OCI-LY7 (cell line): Measurements from ENCODE around the gene TGFBR1. TPM values are rescaled to one million over a fixed set of nuclear protein-coding genes. Genes with fewer than 3 reads are reported as not detected.
"Not testable (repeated sequence)": the region's sequence is repeated elsewhere in the genome, so short reads cannot be mapped to it uniquely, and the experiment has no call there.

Experiments
- BruUV-seq: library from RNA; stranded (reverse); fragments of 400-500 nt; replicated peaks from 2 replicates; lab custom pipeline; 2021; lab: Mats Ljungman, UMichigan
- CTCF ChIA-PET: fragments of 300-600 bp; sonication (Branson Sonifier 250); formaldehyde crosslinking; loops from one replicate; lab custom pipeline; 2022; ENCODE audit warnings: antibody characterized with exemption; ENCODE audit not compliant: unreplicated experiment; lab: Charles Lee
- POLR2A ChIA-PET: fragments of 300-600 bp; sonication (Branson Sonifier 250); formaldehyde crosslinking; loops from one replicate; lab custom pipeline; 2022; ENCODE audit warnings: antibody characterized with exemption; lab: Charles Lee
- DNase-seq: peaks from one replicate; pipeline ENCODE4 v3.0.0-alpha.2; 2015; ENCODE audit warnings: low spot score
- H2AFZ ChIP-seq: fragments of 200-600 bp; sonication (generic), shearing (Covaris generic); 2 replicates; pipeline ENCODE4 v1.6.1; 2014; ENCODE audit warnings: mild to moderate bottlenecking, antibody characterized with exemption, low read length, moderate library complexity
- H3K27ac ChIP-seq: fragments of 200-600 bp; sonication (generic); 2 replicates; pipeline ENCODE4 v1.5.1; 2014; ENCODE audit warnings: mixed run types, low read depth, mild to moderate bottlenecking, moderate library complexity, low read length, inconsistent platforms; ENCODE audit not compliant: poor library complexity, severe bottlenecking
- H3K36me3 ChIP-seq: fragments of 200-600 bp; sonication (generic); 2 replicates; pipeline ENCODE4 v1.6.1; 2014; ENCODE audit warnings: mild to moderate bottlenecking, antibody characterized with exemption, low read length, moderate library complexity, mixed read lengths; ENCODE audit not compliant: insufficient read depth
- H3K4me1 ChIP-seq: fragments of 200-600 bp; sonication (generic); 2 replicates; pipeline ENCODE4 v1.5.1; 2014; ENCODE audit warnings: mild to moderate bottlenecking, low read length; ENCODE audit not compliant: insufficient read depth, poor library complexity, severe bottlenecking
- H3K4me2 ChIP-seq: fragments of 200-600 bp; sonication (generic); 2 replicates; pipeline ENCODE4 v1.6.1; 2014; ENCODE audit warnings: mild to moderate bottlenecking, low read length
- H3K4me3 ChIP-seq: fragments of 200-600 bp; sonication (generic); 2 replicates; pipeline ENCODE4 v1.5.1; 2014; ENCODE audit warnings: mild to moderate bottlenecking, low read depth, low read length; ENCODE audit not compliant: poor library complexity, severe bottlenecking
- H3K79me2 ChIP-seq: fragments of 200-600 bp; sonication (generic); 2 replicates; pipeline ENCODE4 v1.6.1; 2016; ENCODE audit warnings: low read depth, mild to moderate bottlenecking, low read length, moderate library complexity, mixed read lengths; ENCODE audit not compliant: insufficient read depth
- H3K9me2 ChIP-seq: fragments of 200-600 bp; sonication (generic); 2 replicates; pipeline ENCODE4 v1.6.1; 2016; ENCODE audit warnings: mild to moderate bottlenecking, low read length, mixed read lengths; ENCODE audit not compliant: insufficient read depth
- H3K9me3 ChIP-seq: fragments of 200-600 bp; sonication (generic); 2 replicates; pipeline ENCODE4 v1.6.1; 2014; ENCODE audit warnings: mild to moderate bottlenecking, mixed run types, low read length, mixed read lengths
- H4K20me1 ChIP-seq: fragments of 200-600 bp; sonication (generic); 2 replicates; pipeline ENCODE4 v1.6.1; 2014; ENCODE audit warnings: mild to moderate bottlenecking, antibody characterized with exemption, low read length, moderate library complexity, mixed read lengths; ENCODE audit not compliant: insufficient read depth
- EZH2phosphoT487 ChIP-seq: fragments of 200-600 bp; sonication (generic); IDR thresholded peaks from 2 replicates; pipeline ENCODE4 v1.6.1; 2018; ENCODE audit warnings: low read depth, borderline replicate concordance, mild to moderate bottlenecking, mixed run types, antibody characterized with exemption, low read length, moderate library complexity, mixed read lengths
- intact Hi-C: fragments of 100-400 bp; cut with micrococcal nuclease; formaldehyde crosslinking; loops from one replicate; pipeline ENCODE4 v1.10.0; 2022; ENCODE audit not compliant: unreplicated experiment
- total RNA-seq, 2 experiments: library from RNA; depleted of rRNA in 1 of 2; stranded (reverse); fragments of >200 nt in 1 of 2; shearing (Covaris generic) in 1 of 2; gene quantifications; 2 replicates each; pipeline ENCODE4 v1.2.3, GENCODE V29; 2014 to 2022
- TF ChIP-seq, protein P1 (sequence below): fragments of 200-600 bp; sonication (generic); conservative IDR thresholded peaks from 2 replicates; pipeline ENCODE4 v1.5.1; 2014; ENCODE audit warnings: mild to moderate bottlenecking, antibody characterized with exemption, low read length, moderate library complexity, mixed read lengths

TGFBR1 gene
- total RNA-seq, 2 experiments from 2014 or later = 13.6 to 36.7 TPM

DNA sequence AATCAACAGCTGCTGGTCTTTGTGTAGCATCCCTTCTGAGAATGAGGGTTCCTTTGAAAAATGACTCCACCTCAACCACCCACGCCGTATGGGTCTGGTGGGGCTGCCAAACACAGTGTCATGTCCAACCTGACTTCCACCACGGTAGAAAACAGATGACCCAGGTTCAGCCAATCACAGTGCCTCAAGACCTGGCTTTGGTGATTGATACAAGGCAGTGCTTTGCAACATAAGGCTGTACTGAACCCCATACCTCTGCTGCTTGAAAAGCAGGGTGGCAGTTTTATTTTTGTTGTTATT lies 11.5 kb upstream of the TGFBR1 start:
- no peaks in the 10 kb centered on the region for H3K9me2 ChIP-seq
- no TSS peak for BruUV-seq
- no peak overlapping the region for H3K4me3 ChIP-seq
- DNase-seq = no peak
- no peak overlapping the region for H2AFZ ChIP-seq
- no peak overlapping the region for H3K4me2 ChIP-seq
- no peak overlapping the region for H3K27ac ChIP-seq
- no peak for TF ChIP-seq EZH2phosphoT487
- TF ChIP-seq, protein P1, sequence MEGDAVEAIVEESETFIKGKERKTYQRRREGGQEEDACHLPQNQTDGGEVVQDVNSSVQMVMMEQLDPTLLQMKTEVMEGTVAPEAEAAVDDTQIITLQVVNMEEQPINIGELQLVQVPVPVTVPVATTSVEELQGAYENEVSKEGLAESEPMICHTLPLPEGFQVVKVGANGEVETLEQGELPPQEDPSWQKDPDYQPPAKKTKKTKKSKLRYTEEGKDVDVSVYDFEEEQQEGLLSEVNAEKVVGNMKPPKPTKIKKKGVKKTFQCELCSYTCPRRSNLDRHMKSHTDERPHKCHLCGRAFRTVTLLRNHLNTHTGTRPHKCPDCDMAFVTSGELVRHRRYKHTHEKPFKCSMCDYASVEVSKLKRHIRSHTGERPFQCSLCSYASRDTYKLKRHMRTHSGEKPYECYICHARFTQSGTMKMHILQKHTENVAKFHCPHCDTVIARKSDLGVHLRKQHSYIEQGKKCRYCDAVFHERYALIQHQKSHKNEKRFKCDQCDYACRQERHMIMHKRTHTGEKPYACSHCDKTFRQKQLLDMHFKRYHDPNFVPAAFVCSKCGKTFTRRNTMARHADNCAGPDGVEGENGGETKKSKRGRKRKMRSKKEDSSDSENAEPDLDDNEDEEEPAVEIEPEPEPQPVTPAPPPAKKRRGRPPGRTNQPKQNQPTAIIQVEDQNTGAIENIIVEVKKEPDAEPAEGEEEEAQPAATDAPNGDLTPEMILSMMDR = no peak
- peaks cover 18% of the 10 kb centered on the region for H3K9me3 ChIP-seq
- H3K79me2 ChIP-seq = no peaks in the 10 kb centered on the region
- intact Hi-C loops = no loop called here
- H4K20me1 ChIP-seq = no peaks in the 10 kb centered on the region
- CTCF ChIA-PET = no interaction called here
- H3K4me1 ChIP-seq = no peaks in the 10 kb centered on the region
- POLR2A ChIA-PET = no interaction called here
- H3K36me3 ChIP-seq = no peaks in the 10 kb centered on the region; the same call in 1 of the 2 replicates

DNA sequence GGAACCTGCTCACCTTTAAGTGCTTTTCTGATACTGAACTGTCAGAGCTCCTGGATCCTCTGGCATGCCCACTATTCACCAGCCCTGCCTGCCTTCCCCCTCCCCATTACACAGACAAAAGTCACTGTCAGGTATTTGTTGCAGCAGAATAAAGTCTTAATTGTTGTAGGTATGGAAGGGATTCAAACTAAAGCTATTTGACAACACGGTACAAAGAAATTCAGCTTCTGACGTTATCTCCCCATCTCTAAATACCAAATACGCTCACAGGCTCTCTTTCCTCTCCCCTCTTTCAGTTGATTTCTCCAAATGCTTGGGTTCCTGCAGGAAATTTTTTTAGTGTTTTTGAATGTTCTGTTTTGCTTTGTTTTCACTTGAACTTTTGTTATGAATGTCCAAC lies 9.3 kb upstream of the TGFBR1 start:
- H4K20me1 ChIP-seq = no peaks in the 10 kb centered on the region
- POLR2A ChIA-PET = interaction anchor here (0.7 to 2.4 kb wide), 3 partner anchors 8 to 38 kb away, joined by 3 to 7 read pairs (median 3); no protein-coding TSS in a partner anchor
- peaks cover 8% of the 10 kb centered on the region; the same call in 1 of the 2 replicates for H3K9me3 ChIP-seq
- no peaks in the 10 kb centered on the region for H3K36me3 ChIP-seq
- intact Hi-C loops = no loop called here
- no peaks in the 10 kb centered on the region for H3K79me2 ChIP-seq
- BruUV-seq = no TSS peak
- no peak for TF ChIP-seq EZH2phosphoT487
- TF ChIP-seq, protein P1 = no peak
- H3K4me2 ChIP-seq = no peak overlapping the region
- H3K4me1 ChIP-seq = no peaks in the 10 kb centered on the region
- CTCF ChIA-PET = interaction anchor here (1.5 kb wide), 1 partner anchor 36 kb away, joined by 4 read pairs; no protein-coding TSS in a partner anchor
- DNase-seq = no peak
- H3K9me2 ChIP-seq = no peaks in the 10 kb centered on the region
- no peak overlapping the region for H3K27ac ChIP-seq
- H2AFZ ChIP-seq = no peak overlapping the region
- no peak overlapping the region for H3K4me3 ChIP-seq

DNA sequence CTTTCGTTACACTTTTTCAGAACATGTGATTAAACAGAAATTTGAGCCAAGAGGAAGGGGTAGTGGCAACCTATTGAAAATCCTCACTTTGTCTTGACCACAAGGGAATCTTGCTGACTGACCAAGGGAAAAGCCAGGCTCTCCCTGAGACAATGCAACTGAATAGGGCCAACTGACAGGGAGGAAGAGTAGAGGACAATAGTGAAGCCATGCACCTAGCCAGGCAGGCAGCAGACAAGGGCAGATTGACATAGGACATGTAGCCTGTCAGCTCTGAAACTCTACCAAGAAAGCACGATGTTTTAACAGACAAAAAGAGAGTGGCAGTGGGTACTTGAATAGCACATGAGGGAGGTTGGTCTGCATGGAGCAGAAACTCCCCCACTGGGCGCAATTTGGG lies 8.5 kb upstream of the TGFBR1 start:
- no peak overlapping the region for H3K27ac ChIP-seq
- CTCF ChIA-PET = no interaction called here
- POLR2A ChIA-PET = interaction anchor here (0.6 to 0.7 kb wide), 2 partner anchors 25 to 67 kb away, joined by 3 to 4 read pairs; no protein-coding TSS in a partner anchor
- H2AFZ ChIP-seq = no peak overlapping the region
- BruUV-seq = no TSS peak
- TF ChIP-seq, protein P1 = no peak
- TF ChIP-seq EZH2phosphoT487 = no peak
- DNase-seq = no peak
- no peaks in the 10 kb centered on the region for H3K9me2 ChIP-seq
- no peaks in the 10 kb centered on the region for H3K36me3 ChIP-seq
- peaks cover 8% of the 10 kb centered on the region; the same call in 1 of the 2 replicates for H3K9me3 ChIP-seq
- intact Hi-C loops = no loop called here
- H3K4me2 ChIP-seq = no peak overlapping the region
- no peaks in the 10 kb centered on the region for H3K4me1 ChIP-seq
- H3K79me2 ChIP-seq = no peaks in the 10 kb centered on the region
- H3K4me3 ChIP-seq = no peak overlapping the region
- no peaks in the 10 kb centered on the region for H4K20me1 ChIP-seq

DNA sequence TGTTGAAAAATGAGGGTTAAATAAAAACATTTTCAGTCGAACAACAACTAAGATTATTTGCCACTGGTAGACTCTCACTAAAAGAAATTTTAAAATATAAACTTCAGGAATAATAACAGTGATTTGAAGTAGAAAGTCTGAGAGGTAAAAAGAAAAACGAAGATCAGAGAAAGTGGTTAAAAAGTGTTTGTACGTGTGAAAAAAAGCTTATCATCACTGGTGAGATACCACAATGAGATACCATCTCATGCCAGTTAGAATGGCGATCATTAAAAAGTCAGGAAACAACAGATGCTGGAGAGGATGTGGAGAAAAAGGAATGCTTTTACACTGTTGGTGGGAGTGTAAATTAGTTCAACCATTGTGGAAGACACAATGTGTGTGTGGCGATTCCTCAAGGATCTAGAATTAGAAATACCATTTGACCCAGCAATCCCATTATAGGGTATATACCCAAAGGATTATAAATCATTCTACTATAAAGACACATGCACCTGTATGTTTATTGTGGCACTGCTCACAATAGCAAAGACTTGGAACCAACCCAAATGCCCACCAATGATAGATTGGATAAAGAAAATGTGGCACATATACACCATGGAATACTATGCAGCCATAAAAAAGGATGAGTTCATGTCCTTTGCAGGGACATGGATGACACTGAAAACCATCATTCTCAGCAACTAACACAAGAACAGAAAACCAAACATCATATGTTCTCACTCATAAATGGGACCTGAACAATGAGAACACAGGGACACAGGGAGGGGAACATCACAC lies 4.9 kb upstream of the TGFBR1 start:
- DNase-seq, CTCF ChIA-PET: not testable (repeated sequence)
- intact Hi-C loops = loop anchor here (5.0 kb wide), 1 partner anchor 98 kb away; no protein-coding TSS in a partner anchor

More for the DNA sequence above, 4.9 kb upstream of the TGFBR1 start:
- H3K79me2 ChIP-seq, H3K36me3 ChIP-seq, BruUV-seq, H3K4me3 ChIP-seq, H4K20me1 ChIP-seq, H3K27ac ChIP-seq, H2AFZ ChIP-seq, H3K9me2 ChIP-seq, H3K9me3 ChIP-seq, H3K4me1 ChIP-seq, H3K4me2 ChIP-seq: not testable (repeated sequence)
- POLR2A ChIA-PET = interaction anchor here (1.1 kb wide), 1 partner anchor 12 kb away, joined by 3 read pairs; no protein-coding TSS in a partner anchor
